ENCODE data around the gene SUGT1.
"Not testable (repeated sequence)": the region's sequence is repeated elsewhere in the genome, so short reads cannot be mapped to it uniquely, and the experiment has no call there.

The SUGT1 gene

DNA sequence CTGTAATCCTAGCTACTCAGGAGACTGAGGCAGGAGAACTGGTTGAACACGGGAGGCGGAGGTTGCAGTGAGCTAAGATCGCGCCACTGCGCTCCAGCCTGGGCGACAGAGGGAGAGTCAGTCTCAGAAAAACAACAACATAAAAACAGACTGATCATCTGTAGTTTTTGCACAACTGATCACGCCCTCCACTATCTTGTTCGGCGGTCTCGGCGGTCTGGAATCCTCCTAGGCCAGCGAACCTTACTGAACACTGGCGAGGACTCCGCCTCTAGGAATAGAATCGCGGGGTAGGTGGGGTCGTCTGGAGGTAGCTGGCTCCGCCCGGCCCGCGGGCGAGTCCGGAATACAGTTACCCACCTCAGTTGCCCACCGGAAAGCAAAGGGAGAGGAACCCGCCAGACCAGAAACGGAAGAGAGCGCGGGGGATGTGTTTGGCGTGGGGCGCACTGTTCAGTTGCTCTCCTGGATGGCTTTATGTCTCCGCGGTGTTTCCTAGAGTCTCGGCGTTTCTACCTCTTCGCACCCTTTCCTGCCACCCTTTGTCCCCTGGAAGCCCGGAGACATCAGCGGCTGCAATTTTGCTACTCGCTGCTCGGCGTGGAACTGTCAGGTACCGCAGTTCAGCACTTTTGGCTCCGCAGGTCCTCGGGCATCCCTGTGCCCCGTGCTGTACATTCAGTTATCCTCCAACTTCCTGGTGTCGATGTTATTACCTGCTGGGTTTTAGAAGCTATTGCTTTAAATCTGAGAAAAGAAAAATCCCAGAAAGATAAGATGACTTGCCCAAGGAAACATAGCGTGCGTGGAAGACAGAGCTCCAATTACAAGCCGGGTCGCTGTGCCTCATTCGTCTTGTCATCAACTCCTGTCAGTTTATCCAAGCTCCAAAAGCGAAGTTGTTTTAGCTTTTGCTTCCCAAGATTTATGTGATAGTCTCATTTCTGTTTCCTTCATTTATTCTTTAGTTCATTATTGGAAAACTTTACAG, 35.3 kb upstream of the SUGT1 start:
- peak overlapping the region; percentile 66 for H3K4me3 ChIP-seq (ENCODE audit: control insufficient read depth, low read depth, low read length)
- TF ChIP-seq, protein P1, sequence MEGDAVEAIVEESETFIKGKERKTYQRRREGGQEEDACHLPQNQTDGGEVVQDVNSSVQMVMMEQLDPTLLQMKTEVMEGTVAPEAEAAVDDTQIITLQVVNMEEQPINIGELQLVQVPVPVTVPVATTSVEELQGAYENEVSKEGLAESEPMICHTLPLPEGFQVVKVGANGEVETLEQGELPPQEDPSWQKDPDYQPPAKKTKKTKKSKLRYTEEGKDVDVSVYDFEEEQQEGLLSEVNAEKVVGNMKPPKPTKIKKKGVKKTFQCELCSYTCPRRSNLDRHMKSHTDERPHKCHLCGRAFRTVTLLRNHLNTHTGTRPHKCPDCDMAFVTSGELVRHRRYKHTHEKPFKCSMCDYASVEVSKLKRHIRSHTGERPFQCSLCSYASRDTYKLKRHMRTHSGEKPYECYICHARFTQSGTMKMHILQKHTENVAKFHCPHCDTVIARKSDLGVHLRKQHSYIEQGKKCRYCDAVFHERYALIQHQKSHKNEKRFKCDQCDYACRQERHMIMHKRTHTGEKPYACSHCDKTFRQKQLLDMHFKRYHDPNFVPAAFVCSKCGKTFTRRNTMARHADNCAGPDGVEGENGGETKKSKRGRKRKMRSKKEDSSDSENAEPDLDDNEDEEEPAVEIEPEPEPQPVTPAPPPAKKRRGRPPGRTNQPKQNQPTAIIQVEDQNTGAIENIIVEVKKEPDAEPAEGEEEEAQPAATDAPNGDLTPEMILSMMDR (IDR thresholded peaks at IDR 0.05; ENCODE audit: control insufficient read depth, insufficient read depth, low read depth, low read length, missing control alignments), result no peak
- DNase-seq (ENCODE audit: low read depth), result peak; percentile 39

DNA sequence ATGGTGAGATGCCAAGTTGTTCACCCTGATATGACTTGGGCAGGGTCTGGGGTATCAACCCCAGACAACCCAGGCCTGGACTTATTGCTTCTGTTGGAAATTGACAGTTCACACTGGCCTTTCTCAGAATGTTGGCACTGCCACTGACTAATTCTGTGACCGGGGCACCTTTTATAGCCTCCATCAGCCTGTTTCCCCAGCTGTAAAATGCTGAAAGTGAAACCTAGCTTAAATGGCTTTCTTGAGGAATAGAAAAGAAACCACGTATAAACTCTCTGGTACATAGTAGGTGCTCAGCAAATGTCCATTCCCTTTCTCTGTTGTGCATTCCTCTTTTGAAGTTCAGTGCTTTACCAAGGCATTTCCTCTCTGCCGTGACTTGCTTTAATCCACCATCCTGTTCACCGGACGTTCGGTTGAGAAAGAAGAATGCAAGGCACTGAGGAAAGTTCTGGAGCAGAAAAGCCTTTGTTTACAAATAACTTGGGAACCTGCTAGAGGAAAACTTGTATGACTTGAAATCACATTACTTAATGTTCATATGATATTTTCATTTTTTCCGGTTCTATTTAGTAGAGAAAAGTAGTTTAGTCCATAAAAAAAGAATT, 21.4 kb upstream of the SUGT1 start:
- H3K4me3 ChIP-seq (ENCODE audit: control insufficient read depth, low read depth, low read length), result not testable (repeated sequence)

GRCh38 chr13:52638666-52639328, 13.8 kb upstream of the SUGT1 start:
- no peak for DNase-seq (ENCODE audit: low read depth)
- H3K4me3 ChIP-seq (ENCODE audit: control insufficient read depth, low read depth, low read length), result no peak overlapping the region
- TF ChIP-seq, protein P1 (IDR thresholded peaks at IDR 0.05; ENCODE audit: control insufficient read depth, insufficient read depth, low read depth, low read length, missing control alignments), result no peak

More for the DNA sequence above, 21.4 kb upstream of the SUGT1 start:
- not testable (repeated sequence) for DNase-seq (ENCODE audit: low read depth)

GRCh38 chr13:52642131-52642530, 10.5 kb upstream of the SUGT1 start, which contains the start of gene HNRNPA1L2:
Gene HNRNPA1L2, plus strand, starts transcription at chr13:52642431. Its CDS starts 62 bp downstream, at chr13:52642493.
- H3K4me3 ChIP-seq (ENCODE audit: control insufficient read depth, low read depth, low read length), result no peak within 1 kb of the TSS
- TF ChIP-seq, protein P1 (IDR thresholded peaks at IDR 0.05; ENCODE audit: control insufficient read depth, insufficient read depth, low read depth, low read length, missing control alignments), result no peak
- no peak for DNase-seq (ENCODE audit: low read depth)

- DNase-seq (ENCODE audit: low read depth), result no peak
- TF ChIP-seq, protein P1 (IDR thresholded peaks at IDR 0.05; ENCODE audit: control insufficient read depth, insufficient read depth, low read depth, low read length, missing control alignments), result no peak
- no peak overlapping the region for H3K4me3 ChIP-seq (ENCODE audit: control insufficient read depth, low read depth, low read length)
These were observed 8.5 kb upstream of the SUGT1 start for GRCh38 chr13:52644108-52644507.

- no peak for DNase-seq (ENCODE audit: low read depth)
- no peak overlapping the region for H3K4me3 ChIP-seq (ENCODE audit: control insufficient read depth, low read depth, low read length)
- TF ChIP-seq, protein P1 (IDR thresholded peaks at IDR 0.05; ENCODE audit: control insufficient read depth, insufficient read depth, low read depth, low read length, missing control alignments), result no peak
These were observed 5.7 kb upstream of the SUGT1 start for GRCh38 chr13:52646967-52647366.
